Activated CD8-positive, alpha-beta memory T cell treated with anti-CD3 and anti-CD28 coated beads, Interleukin-2, amount 50 U/mL, for 48 hours (primary cell): ENCODE results near the gene VAMP2.
A peak's percentile ranks its signal among the peaks of the same experiment; 100 is the strongest.

Experiments used
- DNase-seq: peaks from one replicate; pipeline ENCODE4 v3.0.0-alpha.2; 2020

The VAMP2 gene

GRCh38 chr17:8153957-8154607 lies 8.7 kb downstream of the VAMP2 start:
- DNase-seq: peak; percentile 95

- peak; percentile 72 for DNase-seq
These were observed 9.2 kb downstream of the VAMP2 start for GRCh38 chr17:8153525-8153956.

- DNase-seq: no peak
These were observed 9.7 kb downstream of the VAMP2 start for GRCh38 chr17:8153031-8153451.

- DNase-seq: peak; percentile 92
These were observed 10.5 kb downstream of the VAMP2 start, which contains the start of gene PER1 for GRCh38 chr17:8152112-8152775. TSS of gene PER1 (minus strand) at chr17:8152404. CDS start at chr17:8150706, 1,698 bp downstream.

- peak; percentile 78 for DNase-seq
These were observed 11.1 kb downstream of the VAMP2 start for GRCh38 chr17:8151641-8152111.

GRCh38 chr17:8151120-8151640 lies 11.6 kb downstream of the VAMP2 start:
- DNase-seq: peak; percentile 93

- DNase-seq: no peak
These were observed 12.3 kb downstream of the VAMP2 start for GRCh38 chr17:8150194-8151119.

GRCh38 chr17:8149419-8150193 lies 13.1 kb downstream of the VAMP2 start:
- no peak for DNase-seq

- DNase-seq: no peak
These were observed 14.2 kb downstream of the VAMP2 start for GRCh38 chr17:8148560-8148959.

GRCh38 chr17:8147805-8148404 lies 14.8 kb downstream of the VAMP2 start:
- no peak for DNase-seq

GRCh38 chr17:8147141-8147804 lies 15.5 kb downstream of the VAMP2 start:
- DNase-seq: no peak

- no peak for DNase-seq
These were observed 16.2 kb downstream of the VAMP2 start for GRCh38 chr17:8146381-8147140.

GRCh38 chr17:8145811-8146210 lies 16.9 kb downstream of the VAMP2 start:
- no peak for DNase-seq

- DNase-seq: no peak
These were observed 18.1 kb downstream of the VAMP2 start for GRCh38 chr17:8144401-8145231.

- DNase-seq: no peak
These were observed 19.0 kb downstream of the VAMP2 start for GRCh38 chr17:8143581-8144400.

- DNase-seq: no peak
These were observed 19.7 kb downstream of the VAMP2 start for GRCh38 chr17:8142887-8143580.

GRCh38 chr17:8142158-8142886 lies 20.4 kb downstream of the VAMP2 start:
- no peak for DNase-seq
